Pancreas (tissue), 10 donors: ENCODE results near the gene DTD1. TPM values are rescaled to one million over a fixed set of nuclear protein-coding genes. Genes with fewer than 3 reads are reported as not detected.

Source experiments
- ATAC-seq, 4 donors: fragments of 200-7000 bp; cut with Tn5 transposase; one replicate each; pipeline versions ENCODE4 v1.8.0 to v1.9.1; 2020; ENCODE audit warnings: mild to moderate bottlenecking in 4 of 4, moderate library complexity in 4 of 4
- DNase-seq, 6 donors: peaks; one replicate each; pipeline ENCODE4 v3.0.0-alpha.2; 2020
- FAIRE-seq: peaks from 2 replicates; lab custom pipeline; 2012; peaks lifted over from hg19 to GRCh38; lab: Jason Lieb, UNC
- H3K27ac ChIP-seq, 4 donors: fragments of 200-600 bp; sonication (generic); 1 replicate in 3 of 4; 2 replicates in 1 of 4; pipeline versions ENCODE4 v1.5.0 to v1.8.0; 2020
- H3K27me3 ChIP-seq, 4 donors: fragments of 200-600 bp; one replicate each; pipeline ENCODE4 v1.8.0; 2021
- H3K36me3 ChIP-seq, 3 donors: fragments of 200-600 bp; sonication (generic) in 1 of 3; one replicate each; pipeline versions ENCODE4 v1.5.0 to v1.8.0; 2020 to 2021
- H3K4me1 ChIP-seq, 3 donors: fragments of 200-600 bp; one replicate each; pipeline ENCODE4 v1.8.0; 2021
- H3K4me3 ChIP-seq, 4 donors: fragments of 200-600 bp; sonication (generic) in 2 of 4; one replicate each; pipeline versions ENCODE4 v1.5.0 to v1.8.0; 2020 to 2021
- H3K9me3 ChIP-seq, 4 donors: fragments of 200-600 bp; one replicate each; pipeline ENCODE4 v1.8.0; 2021
- CTCF ChIP-seq, 4 donors: fragments of 200-600 bp; sonication (generic) in 3 of 4; IDR thresholded peaks; one replicate each; pipeline versions ENCODE4 v1.5.0 to v1.8.0; 2021; ENCODE audit warnings: antibody characterized with exemption in 4 of 4
- WGBS, 2 donors: extraction: QIAGEN DNeasy Blood & Tissue Kit; methylation state at CpG; one replicate each; pipeline ENCODE4 v1.1.7; 2013; 5-methylcytosine and 5-hydroxymethylcytosine counted together
- intact Hi-C, 3 donors: fragments of 100-400 bp; cut with DNase I; formaldehyde crosslinking; loops; one replicate each; pipeline versions ENCODE4 v1.11.1 to v1.14.2; 2022
- polyA plus RNA-seq, 2 donors: library from polyadenylated mRNA; stranded (reverse); fragments of 200-250 nt; gene quantifications; one replicate each; pipeline ENCODE4 v1.2.3, GENCODE V29; 2013
- total RNA-seq, 6 donors: library from RNA; stranded (reverse); fragmentation: NEBNext Ultra II Directional in 4 of 6; extraction: Animal tissue kit (Norgen Biotek cat#: 25700) in 4 of 6; gene quantifications; one replicate each; pipeline versions ENCODE4 v1.2.1 to v1.2.4, GENCODE V29; 2021 to 2023
- donor health status: healthy with polysubstance abuse.
- donor health status: DM: no; HTN: no; CAD: no; lungs with moderate emphysema.
- donor health status: DM: no; HTN: no; CAD: no.
- donor health status: control.
- donor health status: control.
- donor health status: Bipolar disorder and iron deficiency.
- donor health status: DM: yes; HTN: yes; CAD: no.
- donor health status: DM: no; HTN: no; CAD: no.
- donor health status: DM: no; HTN: no; CAD: no.
- donor health status: DM: yes; HTN: yes; CAD: no.

The DTD1 gene
- total and polyA plus RNA-seq, 8 donors: 7.4 to 20.6 (median 12.1) TPM

- Histone ChIP-seq H3K27ac (no peak overlapping the region), H3K36me3 (no peaks in the 10 kb centered on the region), H3K27me3 (no peaks in the 10 kb centered on the region), H3K9me3 (no peaks in the 10 kb centered on the region), H3K4me1 (peaks cover 3 to 13% (median 6%) of the 10 kb centered on the region in 3 donors), H3K4me3 (no peak overlapping the region)
- no peak for ATAC-seq
- TF ChIP-seq CTCF (IDR thresholded peaks at IDR 0.05): no peak
- FAIRE-seq: no peak
- intact Hi-C loops: no loop called here
- DNase-seq: no peak
- 89 to 92% methylated on average over 2 of the region's 2 CpGs for WGBS, 2 donors
Measured at GRCh38 chr20:18571009-18571408, 16.8 kb upstream of the DTD1 start.

GRCh38 chr20:18571578-18571977 lies 16.3 kb upstream of the DTD1 start:
- H3K4me1 ChIP-seq: peaks cover under 1 to 8% (median 3%) of the 10 kb centered on the region in 3 donors
- DNase-seq: no peak
- intact Hi-C loops: no loop called here
- no peaks in the 10 kb centered on the region for H3K9me3 ChIP-seq
- TF ChIP-seq CTCF (IDR thresholded peaks at IDR 0.05): no peak
- FAIRE-seq: no peak
- WGBS, 2 donors: 96 to 98% methylated on average over 2 of the region's 2 CpGs
- H3K27me3 ChIP-seq: no peaks in the 10 kb centered on the region
- H3K36me3 ChIP-seq: no peaks in the 10 kb centered on the region
- no peak overlapping the region for H3K27ac ChIP-seq
- no peak overlapping the region for H3K4me3 ChIP-seq
- no peak for ATAC-seq

- FAIRE-seq: no peak
- H3K27me3 ChIP-seq: no peaks in the 10 kb centered on the region
- H3K4me3 ChIP-seq: no peak overlapping the region
- 68 to 71% methylated on average over 6 of the region's 6 CpGs for WGBS, 2 donors
- H3K36me3 ChIP-seq: no peaks in the 10 kb centered on the region
- peak in 1 of 4 donors; percentile 11 for ATAC-seq
- no peak for DNase-seq
- H3K27ac ChIP-seq: no peak overlapping the region
- no peaks in the 10 kb centered on the region for H3K9me3 ChIP-seq
- intact Hi-C loops: no loop called here
- H3K4me1 ChIP-seq: no peaks in the 10 kb centered on the region
- TF ChIP-seq CTCF (IDR thresholded peaks at IDR 0.05): no peak
Measured at GRCh38 chr20:18577942-18578341, 9.9 kb upstream of the DTD1 start.

GRCh38 chr20:18578581-18578980 lies 9.3 kb upstream of the DTD1 start:
- H3K4me3 ChIP-seq: no peak overlapping the region
- no peak for TF ChIP-seq CTCF (IDR thresholded peaks at IDR 0.05)
- DNase-seq (no peak), ATAC-seq (no peak), FAIRE-seq (no peak)
- H3K36me3 ChIP-seq: no peaks in the 10 kb centered on the region
- intact Hi-C loops: no loop called here
- no peaks in the 10 kb centered on the region for H3K4me1 ChIP-seq
- H3K27ac ChIP-seq: no peak overlapping the region
- H3K9me3 ChIP-seq: no peaks in the 10 kb centered on the region
- WGBS, 2 donors: 54 to 56% methylated on average over 6 of the region's 6 CpGs
- H3K27me3 ChIP-seq: no peaks in the 10 kb centered on the region

GRCh38 chr20:18580012-18580411 lies 7.8 kb upstream of the DTD1 start:
- Histone ChIP-seq H3K36me3 (no peaks in the 10 kb centered on the region), H3K4me1 (no peaks in the 10 kb centered on the region), H3K4me3 (no peak overlapping the region), H3K27ac (no peak overlapping the region), H3K9me3 (no peaks in the 10 kb centered on the region), H3K27me3 (no peaks in the 10 kb centered on the region)
- 78 to 85% methylated on average over 4 of the region's 4 CpGs for WGBS, 2 donors
- TF ChIP-seq CTCF (IDR thresholded peaks at IDR 0.05): no peak
- ATAC-seq (no peak), DNase-seq (no peak), FAIRE-seq (no peak)
- intact Hi-C loops: no loop called here
